Measurements from ENCODE around the gene SACS.

- TF ChIP-seq, protein P1, sequence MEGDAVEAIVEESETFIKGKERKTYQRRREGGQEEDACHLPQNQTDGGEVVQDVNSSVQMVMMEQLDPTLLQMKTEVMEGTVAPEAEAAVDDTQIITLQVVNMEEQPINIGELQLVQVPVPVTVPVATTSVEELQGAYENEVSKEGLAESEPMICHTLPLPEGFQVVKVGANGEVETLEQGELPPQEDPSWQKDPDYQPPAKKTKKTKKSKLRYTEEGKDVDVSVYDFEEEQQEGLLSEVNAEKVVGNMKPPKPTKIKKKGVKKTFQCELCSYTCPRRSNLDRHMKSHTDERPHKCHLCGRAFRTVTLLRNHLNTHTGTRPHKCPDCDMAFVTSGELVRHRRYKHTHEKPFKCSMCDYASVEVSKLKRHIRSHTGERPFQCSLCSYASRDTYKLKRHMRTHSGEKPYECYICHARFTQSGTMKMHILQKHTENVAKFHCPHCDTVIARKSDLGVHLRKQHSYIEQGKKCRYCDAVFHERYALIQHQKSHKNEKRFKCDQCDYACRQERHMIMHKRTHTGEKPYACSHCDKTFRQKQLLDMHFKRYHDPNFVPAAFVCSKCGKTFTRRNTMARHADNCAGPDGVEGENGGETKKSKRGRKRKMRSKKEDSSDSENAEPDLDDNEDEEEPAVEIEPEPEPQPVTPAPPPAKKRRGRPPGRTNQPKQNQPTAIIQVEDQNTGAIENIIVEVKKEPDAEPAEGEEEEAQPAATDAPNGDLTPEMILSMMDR (IDR thresholded peaks at IDR 0.05) = no peak
- TF ChIP-seq EP300 (IDR thresholded peaks at IDR 0.05) = no peak
Observed at GRCh38 chr13:23347601-23348000, 85.9 kb downstream of the SACS start.

Measured in sigmoid colon (tissue), 4 donors.